Peyer's patch (tissue), 4 donors: Measurements from ENCODE around the gene DDX10. TPM values are rescaled to one million over a fixed set of nuclear protein-coding genes. Genes with fewer than 3 reads are reported as not detected.

Experiments used
- DNase-seq, 3 donors: peaks; one replicate each; pipeline ENCODE4 v3.0.0-alpha.2; 2017 to 2019
- H3K27ac ChIP-seq, 4 donors: fragments of 200-600 bp; sonication (generic); one replicate each; pipeline ENCODE4 v1.5.1; 2016 to 2019
- H3K27me3 ChIP-seq, 2 donors: fragments of 200-600 bp; sonication (generic); one replicate each; pipeline ENCODE4 v1.5.1; 2019
- H3K36me3 ChIP-seq, 3 donors: fragments of 200-600 bp; sonication (generic); one replicate each; pipeline ENCODE4 v1.5.1; 2016 to 2019
- H3K4me1 ChIP-seq, 4 donors: fragments of 200-600 bp; sonication (generic); one replicate each; pipeline ENCODE4 v1.5.1; 2016 to 2019
- H3K4me3 ChIP-seq, 4 donors: fragments of 200-600 bp; sonication (generic); 1 replicate in 3 of 4; 2 replicates in 1 of 4; pipeline ENCODE4 v1.5.1; 2016 to 2019; ENCODE audit warnings: mild to moderate bottlenecking in 1 of 4
- H3K9me3 ChIP-seq, 4 donors: fragments of 200-600 bp; sonication (generic); one replicate each; pipeline ENCODE4 v1.5.1; 2016 to 2019; ENCODE audit warnings: mild to moderate bottlenecking in 1 of 4
- CTCF ChIP-seq, 6 experiments: fragments of 450-650 bp in 4 of 6; fragments of 200-600 bp in 2 of 6; sonication (generic) in 1 of 6; IDR thresholded peaks; one replicate each; pipeline ENCODE4 v1.5.1; 2017 to 2019; ENCODE audit warnings: antibody characterized with exemption in 6 of 6, mild to moderate bottlenecking in 3 of 6, moderate library complexity in 1 of 6
- POLR2A ChIP-seq, 2 donors: fragments of 450-650 bp; IDR thresholded peaks; one replicate each; pipeline ENCODE4 v1.5.1; 2017; ENCODE audit warnings: antibody characterized with exemption in 2 of 2, mild to moderate bottlenecking in 2 of 2, moderate library complexity in 2 of 2
- total RNA-seq, 4 donors: library from RNA; depleted of rRNA; stranded (reverse); fragments of >200 nt; gene quantifications; one replicate each; pipeline ENCODE4 v1.1.0, GENCODE V29; 2016

DDX10 gene
- total RNA-seq, 4 donors from 2014 or later = 3.9 to 38.0 (median 16.5) TPM

- no peak overlapping the region for H3K4me3 ChIP-seq
- H3K27ac ChIP-seq = no peak overlapping the region
- no peak for DNase-seq
- no peak for TF ChIP-seq CTCF (IDR thresholded peaks at IDR 0.05)
- no peak for TF ChIP-seq POLR2A (IDR thresholded peaks at IDR 0.05)
- H3K9me3 ChIP-seq = no peaks in the 10 kb centered on the region
- no peaks in the 10 kb centered on the region for H3K36me3 ChIP-seq
- H3K27me3 ChIP-seq = no peaks in the 10 kb centered on the region
- H3K4me1 ChIP-seq = no peaks in the 10 kb centered on the region
Observed at GRCh38 chr11:108970221-108970991, 305.5 kb downstream of the DDX10 start.

- TF ChIP-seq POLR2A (IDR thresholded peaks at IDR 0.05) = no peak
- no peak for TF ChIP-seq CTCF (IDR thresholded peaks at IDR 0.05)
- H3K27ac ChIP-seq = no peak overlapping the region
- no peaks in the 10 kb centered on the region for H3K4me1 ChIP-seq
- H3K4me3 ChIP-seq = no peak overlapping the region
- H3K27me3 ChIP-seq = no peaks in the 10 kb centered on the region
- no peaks in the 10 kb centered on the region for H3K36me3 ChIP-seq
- no peak for DNase-seq
- no peaks in the 10 kb centered on the region for H3K9me3 ChIP-seq
Observed at GRCh38 chr11:108973402-108974162, 308.7 kb downstream of the DDX10 start.

DNA sequence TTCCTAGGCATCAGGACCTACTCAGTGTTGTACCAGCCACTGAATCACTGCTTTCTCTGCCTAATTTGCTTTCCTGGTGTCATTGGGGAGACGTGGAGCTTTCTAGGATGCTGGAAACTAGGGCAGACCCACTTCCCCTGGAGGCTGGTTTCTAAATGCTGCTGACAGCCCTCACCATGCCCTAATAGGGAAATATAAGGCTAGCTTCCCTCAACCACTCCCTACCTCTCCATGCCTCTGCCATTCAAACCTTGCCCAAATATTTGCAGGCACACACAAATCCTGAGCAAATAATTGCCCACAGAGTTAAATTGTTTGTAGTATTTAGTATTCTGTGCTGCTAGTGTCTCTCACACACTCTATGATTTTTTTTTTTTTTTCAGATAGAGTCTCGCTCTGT lies 310.2 kb downstream of the DDX10 start:
- Histone ChIP-seq H3K4me1 (no peaks in the 10 kb centered on the region), H3K4me3 (no peak overlapping the region), H3K27ac (no peak overlapping the region), H3K27me3 (no peaks in the 10 kb centered on the region), H3K36me3 (no peaks in the 10 kb centered on the region), H3K9me3 (no peaks in the 10 kb centered on the region)
- no peak for DNase-seq
- TF ChIP-seq CTCF (IDR thresholded peaks at IDR 0.05) (no peak), POLR2A (IDR thresholded peaks at IDR 0.05) (no peak)

DNA sequence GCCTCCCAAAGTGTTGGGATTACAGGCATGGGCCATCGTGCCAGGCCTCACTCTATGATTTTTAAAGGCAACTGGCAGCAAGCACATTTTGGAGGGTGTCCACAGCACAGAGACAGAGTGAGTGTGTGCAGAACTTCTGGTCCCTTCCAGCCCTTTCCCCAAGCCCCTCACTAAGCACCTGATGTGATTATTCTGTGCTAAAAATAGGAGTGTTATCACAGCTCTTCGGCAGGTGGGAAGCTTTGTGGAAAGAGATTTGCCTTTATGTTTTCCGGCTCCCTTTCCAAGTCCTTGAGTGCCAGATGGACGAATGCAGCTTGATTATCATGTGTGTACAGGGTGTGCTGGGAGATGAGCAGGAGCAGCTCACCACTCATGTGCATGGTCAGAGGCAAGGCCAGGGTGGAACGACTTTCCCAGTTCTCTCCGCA lies 310.8 kb downstream of the DDX10 start:
- Histone ChIP-seq H3K9me3 (no peaks in the 10 kb centered on the region), H3K27me3 (no peaks in the 10 kb centered on the region), H3K27ac (no peak overlapping the region), H3K4me3 (no peak overlapping the region), H3K36me3 (no peaks in the 10 kb centered on the region), H3K4me1 (no peaks in the 10 kb centered on the region)
- TF ChIP-seq CTCF (IDR thresholded peaks at IDR 0.05) (no peak), POLR2A (IDR thresholded peaks at IDR 0.05) (no peak)
- DNase-seq = no peak

GRCh38 chr11:108983636-108984420 lies 319.0 kb downstream of the DDX10 start:
- no peaks in the 10 kb centered on the region for H3K27me3 ChIP-seq
- H3K36me3 ChIP-seq = no peaks in the 10 kb centered on the region
- H3K9me3 ChIP-seq = no peaks in the 10 kb centered on the region
- DNase-seq = no peak
- no peaks in the 10 kb centered on the region for H3K4me1 ChIP-seq
- no peak overlapping the region for H3K27ac ChIP-seq
- H3K4me3 ChIP-seq = no peak overlapping the region
- no peak for TF ChIP-seq CTCF (IDR thresholded peaks at IDR 0.05)
- TF ChIP-seq POLR2A (IDR thresholded peaks at IDR 0.05) = no peak
